SK-N-SH treated with all-trans-retinoic acid at 6 μM for 48 hours (cell line): ENCODE measurements around the gene INSIG2.

Experiments used
- ARNTL ChIP-seq: fragments of 450-650 bp; formaldehyde crosslinking; IDR thresholded peaks from 2 replicates; pipeline ENCODE4 v1.5.0; 2020; ENCODE audit warnings: low read depth, mild to moderate bottlenecking, moderate library complexity, borderline replicate concordance
- GLIS3 ChIP-seq: fragments of 250-450 bp; sonication (Bioruptor Pico); IDR thresholded peaks from 2 replicates; pipeline ENCODE4 v1.5.0; 2020; ENCODE audit warnings: mild to moderate bottlenecking, moderate library complexity
- ZC3H10 ChIP-seq: fragments of 250-450 bp; sonication (Bioruptor Pico); IDR thresholded peaks from 2 replicates; pipeline ENCODE4 v1.5.1; 2021; ENCODE audit warnings: mild to moderate bottlenecking, moderate library complexity

DNA sequence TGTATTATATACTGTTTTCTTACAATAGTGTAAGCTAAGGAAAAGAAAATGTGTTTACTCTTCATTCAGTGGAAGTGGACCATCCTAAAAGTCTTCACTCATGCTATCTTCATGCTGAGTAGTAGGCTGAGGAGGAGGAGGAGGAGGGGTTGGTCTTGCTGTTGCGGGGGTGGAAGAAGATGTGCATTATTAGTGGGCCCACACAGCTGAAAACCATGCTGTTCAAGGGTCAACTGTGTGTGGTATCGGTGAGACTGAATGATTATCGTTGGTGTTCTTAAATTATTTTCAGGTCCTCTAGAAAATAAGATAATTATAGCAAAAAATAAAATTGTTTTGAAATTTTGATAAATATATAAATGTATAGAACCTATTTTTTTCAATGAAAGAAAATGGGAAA is 22.0 kb downstream of the INSIG2 start:
- no peak for TF ChIP-seq GLIS3
- no peak for TF ChIP-seq ARNTL
- no peak for TF ChIP-seq ZC3H10 (CRISPR knock-in tag)
